ENCODE data around the gene ELMO1. TPM values are rescaled to one million over a fixed set of nuclear protein-coding genes. Genes with fewer than 3 reads are reported as not detected.

Gene ELMO1
- total and polyA plus RNA-seq, 2 experiments from 2014 or later = 6.5 to 24.9 TPM

GRCh38 chr7:37493123-37493522 is 44.5 kb upstream of the ELMO1 start (continued):
- TF ChIP-seq NANOG (IDR thresholded peaks at IDR 0.05; ENCODE audit: borderline replicate concordance) (no peak), EZH2 (IDR thresholded peaks at IDR 0.05; ENCODE audit: low read depth, unreplicated experiment) (no peak), POLR2AphosphoS5 (IDR thresholded peaks at IDR 0.05; ENCODE audit: low read depth) (no peak), JUNB (IDR thresholded peaks at IDR 0.05; ENCODE audit: unreplicated experiment) (no peak), EZH2phosphoT487 (IDR thresholded peaks at IDR 0.05; ENCODE audit: unreplicated experiment) (no peak)

- H2AFZ ChIP-seq = peak overlapping the region; percentile 77
- peaks cover 18% of the 10 kb centered on the region for H3K9me3 Mint-ChIP-seq
- ATAC-seq = peak; percentile 100
These were observed 43.4 kb upstream of the ELMO1 start for GRCh38 chr7:37491919-37492694.

More at GRCh38 chr7:37491919-37492694, 43.4 kb upstream of the ELMO1 start:
- no peak overlapping the region for H3K27ac ChIP-seq (ENCODE audit: low read depth)
- no peak for TF ChIP-seq POLR2AphosphoS5 (IDR thresholded peaks at IDR 0.05; ENCODE audit: low read depth)
- no peak for TF ChIP-seq ETS1 (IDR thresholded peaks at IDR 0.05)
- peak; percentile 70 to 94 for TF ChIP-seq CTCF (conservative IDR thresholded peaks at IDR 0.05; ENCODE audit: low read depth in 2 of 2)
- TF ChIP-seq ZNF462 (CRISPR knock-in tag; IDR thresholded peaks at IDR 0.05) = no peak
- H3K36me3 ChIP-seq (ENCODE audit: insufficient read depth) = 0 out of 2 replicates have a peak, but pooled peaks cover 3% of the 10 kb centered on the region
- Mint-ChIP-seq H3K27ac (no peak overlapping the region), H3K36me3 (ENCODE audit: low read depth) (peaks cover 12% of the 10 kb centered on the region; the same call in 2 of the 3 replicates), H3K4me1 (peaks cover 16% of the 10 kb centered on the region), H3K4me3 (no peak overlapping the region), H3K27me3 (ENCODE audit: insufficient read depth, low read depth, poor library complexity) (peaks cover 4% of the 10 kb centered on the region)
- no peaks in the 10 kb centered on the region for H3F3A ChIP-seq (replicated peaks; ENCODE audit: low read depth)
- DNase-seq (ENCODE audit: low spot score) = peak; percentile 94
- no peaks in the 10 kb centered on the region for H3K27me3 ChIP-seq (ENCODE audit: insufficient read depth)
- H3K4me2 ChIP-seq = peak overlapping the region; percentile 72
- H3K4me1 ChIP-seq (ENCODE audit: insufficient read depth) = no peaks in the 10 kb centered on the region; the same call in 1 of the 2 replicates
- H3K79me2 ChIP-seq (replicated peaks; ENCODE audit: insufficient read depth) = no peaks in the 10 kb centered on the region
- no peaks in the 10 kb centered on the region for H4K20me1 ChIP-seq (replicated peaks; ENCODE audit: insufficient read depth)
- H3K9me2 ChIP-seq (ENCODE audit: insufficient read depth) = peaks cover 3% of the 10 kb centered on the region; the same call in 1 of the 2 replicates
- H3K4me3 ChIP-seq = peak overlapping the region; percentile 47; the same call in 1 of the 2 replicates

Data from GM23338 (cell line).